22Rv1 (cell line): Measurements from ENCODE around the gene HEBP1.

Source experiments
- H3K27ac ChIP-seq: fragments of 450-650 bp; 2 replicates; pipeline ENCODE4 v1.5.1; 2017
- CTCF ChIP-seq: fragments of 450-650 bp; IDR thresholded peaks from 2 replicates; pipeline ENCODE4 v1.5.1; 2017; ENCODE audit warnings: mild to moderate bottlenecking
- ZFX ChIP-seq: fragments of 450-650 bp; IDR thresholded peaks from 2 replicates; pipeline ENCODE4 v1.6.1; 2017; ENCODE audit warnings: antibody characterized with exemption, borderline replicate concordance

The HEBP1 gene

DNA sequence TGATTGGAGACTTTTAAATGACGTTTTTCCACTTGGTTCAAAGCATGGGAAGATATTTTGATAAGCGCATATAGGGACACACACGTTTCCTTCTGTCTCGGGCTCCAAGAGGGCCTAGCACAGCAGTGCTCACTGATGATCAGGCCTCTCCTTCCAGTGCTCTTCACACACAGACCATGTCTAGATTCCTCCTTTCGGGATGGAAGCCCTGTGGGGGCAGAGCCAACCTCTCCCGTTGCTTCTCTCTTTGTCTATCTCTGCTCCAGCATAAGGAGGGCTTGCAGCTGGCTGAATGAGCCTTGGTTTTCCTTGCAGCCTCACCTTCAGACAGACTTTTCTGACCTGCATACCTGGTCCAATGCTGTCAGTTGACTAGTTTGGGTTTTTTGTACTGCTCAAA is 70.4 kb downstream of the HEBP1 start:
- H3K27ac ChIP-seq = no peak overlapping the region
- TF ChIP-seq CTCF (no peak), ZFX (no peak)

- TF ChIP-seq ZFX = no peak
- TF ChIP-seq CTCF = no peak
These were observed 72.6 kb downstream of the HEBP1 start for GRCh38 chr12:12927211-12928079.

GRCh38 chr12:12926571-12927071 is 73.4 kb downstream of the HEBP1 start:
- TF ChIP-seq ZFX (no peak), CTCF (no peak)
- H3K27ac ChIP-seq = peak overlapping the region; percentile 75

More at GRCh38 chr12:12927211-12928079, 72.6 kb downstream of the HEBP1 start:
- H3K27ac ChIP-seq = peak overlapping the region; percentile 75

DNA sequence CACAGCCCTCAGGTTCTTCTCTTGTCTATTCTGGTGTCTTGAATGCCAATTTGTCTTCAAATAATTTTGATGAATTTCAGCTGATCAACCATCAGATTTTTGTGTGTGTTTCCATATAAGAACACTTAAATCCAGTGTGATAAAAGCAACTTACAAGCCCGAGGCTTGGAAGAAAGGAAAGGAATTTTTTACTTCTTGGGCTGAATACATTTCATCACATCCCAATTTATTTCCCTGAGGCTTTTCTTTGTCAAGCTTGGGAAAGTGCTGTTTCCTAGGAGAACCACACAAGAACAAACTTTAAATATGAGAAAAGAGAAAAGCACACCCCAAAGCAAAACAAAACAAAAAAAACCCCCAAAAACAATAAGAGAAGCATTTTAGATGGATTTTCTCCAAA is 74.7 kb downstream of the HEBP1 start:
- no peak overlapping the region for H3K27ac ChIP-seq
- TF ChIP-seq ZFX (no peak), CTCF (no peak)
